GM18867 (cell line): ENCODE measurements around the gene TAF1B.
"Not testable (repeated sequence)": the region's sequence is repeated elsewhere in the genome, so short reads cannot be mapped to it uniquely, and the experiment has no call there.

ENCODE experiments used
- ATAC-seq: cut with Tn5 transposase; IDR thresholded peaks from one replicate; pipeline ENCODE4 v1.9.1; 2021; ENCODE audit warnings: mild to moderate bottlenecking, moderate library complexity; ENCODE audit not compliant: unreplicated experiment

The TAF1B gene

DNA sequence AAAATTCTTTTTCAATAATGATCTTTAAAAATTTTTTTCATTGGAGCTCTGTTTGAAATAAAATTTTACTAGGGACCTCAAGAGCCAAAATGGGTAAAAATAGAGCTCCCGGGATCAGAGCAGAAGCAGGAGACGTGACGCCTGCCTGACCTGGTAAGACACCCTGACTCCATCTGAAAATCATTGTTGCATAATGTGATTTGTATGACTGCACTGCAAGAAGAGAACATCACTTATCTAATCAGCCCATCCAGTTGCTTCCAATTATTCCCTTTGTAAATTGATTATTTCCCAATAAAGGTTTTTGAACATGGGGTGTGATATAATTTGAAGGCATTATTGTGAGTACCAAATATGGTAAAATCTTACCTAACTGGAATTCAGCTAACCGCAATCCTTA is 17.1 kb upstream of the TAF1B start:
- ATAC-seq, result no peak

GRCh38 chr2:9830685-9831410 is 12.4 kb upstream of the TAF1B start:
- no peak for ATAC-seq

DNA sequence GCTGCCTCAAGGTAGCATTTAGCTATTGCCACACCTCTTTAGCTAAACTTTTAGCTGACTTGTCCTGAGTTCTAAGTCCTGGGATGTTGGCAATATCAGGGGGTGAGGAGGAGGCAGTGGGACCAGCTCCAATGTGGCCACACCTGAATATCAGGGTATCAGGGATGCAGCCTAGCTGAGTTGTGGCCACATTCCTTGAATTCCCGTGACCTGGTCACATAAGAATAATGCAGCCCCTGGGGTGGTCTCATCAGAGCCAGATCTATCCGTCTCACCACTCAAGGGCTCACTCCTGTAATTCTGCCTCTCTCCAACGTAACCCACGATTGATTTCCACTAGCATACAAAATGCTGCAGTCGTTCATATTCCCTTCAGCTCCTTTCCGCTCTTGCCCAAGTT is 11.6 kb upstream of the TAF1B start:
- ATAC-seq, result no peak

- no peak for ATAC-seq
These were observed 10.7 kb upstream of the TAF1B start for GRCh38 chr2:9832586-9832985.

DNA sequence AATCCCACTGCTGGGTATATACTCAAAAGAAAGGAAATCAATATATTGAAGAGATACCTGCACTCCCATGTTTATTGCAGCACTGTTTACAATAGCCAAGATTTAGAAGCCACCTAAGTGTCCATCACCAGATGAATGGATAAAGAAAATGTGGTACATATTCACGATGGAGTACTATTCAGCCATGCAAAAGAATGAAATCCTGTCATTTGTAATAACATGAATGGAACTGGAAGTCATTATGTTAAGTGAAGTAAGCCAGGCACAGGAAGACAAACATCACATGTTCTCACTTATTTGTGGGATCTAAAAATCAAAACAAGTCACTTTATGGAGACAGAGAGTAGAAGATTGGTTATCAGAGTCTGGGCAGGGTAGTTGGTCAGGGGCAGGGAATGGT is 8.2 kb upstream of the TAF1B start:
- not testable (repeated sequence) for ATAC-seq

DNA sequence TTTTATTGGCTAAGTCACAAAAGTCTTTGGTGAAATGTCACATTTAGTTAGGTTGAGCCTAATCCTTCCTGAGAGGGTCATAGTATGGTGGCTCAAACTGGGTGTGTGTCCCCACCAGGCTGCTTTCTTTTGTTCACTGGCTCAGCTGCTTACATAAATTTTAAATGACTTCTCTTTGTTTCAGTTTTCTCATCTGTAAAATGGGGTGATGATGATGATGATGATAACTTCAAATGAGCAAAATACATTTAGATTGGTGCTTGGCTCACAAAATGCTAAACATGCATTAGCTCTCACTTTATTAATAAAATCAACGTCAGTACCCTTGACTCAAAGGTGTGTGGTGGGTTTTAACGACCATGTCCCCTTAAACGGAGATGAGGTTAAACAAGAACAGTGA is 7.2 kb upstream of the TAF1B start:
- no peak for ATAC-seq

DNA sequence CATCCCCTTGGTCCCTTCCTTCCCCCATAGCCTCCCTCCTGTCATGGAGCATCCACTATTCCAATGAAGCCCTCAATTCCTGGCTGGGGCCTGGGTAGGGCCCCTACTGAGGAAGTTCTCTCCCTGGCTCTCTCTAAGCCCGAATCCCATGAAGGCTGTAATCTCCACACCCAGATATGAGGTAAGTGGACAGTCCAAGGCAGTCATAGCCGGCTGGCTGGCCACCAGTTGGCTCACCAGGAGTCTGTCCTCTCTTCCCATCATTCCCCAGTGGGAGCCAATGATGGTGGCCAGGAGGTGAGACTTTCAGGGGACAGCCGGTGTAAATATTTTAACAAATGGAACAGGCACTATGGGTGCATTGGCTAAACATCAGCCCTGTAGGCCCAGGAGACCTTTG is 6.8 kb upstream of the TAF1B start:
- no peak for ATAC-seq

GRCh38 chr2:9837451-9837850 is 5.8 kb upstream of the TAF1B start:
- ATAC-seq, result no peak

- no peak for ATAC-seq
These were observed 4.9 kb upstream of the TAF1B start for GRCh38 chr2:9838391-9838790.

- ATAC-seq, result no peak
These were observed 616 bp upstream of the TAF1B start for GRCh38 chr2:9842487-9843228.

- no peak for ATAC-seq
These were observed 786 bp downstream of the TAF1B start for GRCh38 chr2:9844036-9844483.

DNA sequence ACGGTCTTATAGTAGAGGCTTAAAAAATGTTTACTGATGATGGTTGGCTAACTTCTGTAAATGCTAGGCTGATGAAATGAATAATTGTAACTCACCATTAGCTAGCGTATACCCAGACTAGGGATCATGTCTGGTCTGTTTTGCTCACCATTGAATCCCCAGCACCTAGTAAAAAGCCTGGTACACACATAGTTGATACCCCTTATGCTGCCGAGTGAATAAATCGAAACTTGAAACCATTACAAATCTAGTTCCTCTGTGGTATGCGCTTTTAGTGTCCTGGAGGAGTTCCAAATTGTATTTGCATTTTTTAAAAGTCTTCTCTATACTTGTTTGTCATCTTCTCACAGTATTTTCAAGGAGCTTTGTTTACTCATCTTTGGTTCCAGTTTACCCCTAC is 1.3 kb downstream of the TAF1B start:
- ATAC-seq, result peak; percentile 41

- no peak for ATAC-seq
These were observed 3.3 kb downstream of the TAF1B start for GRCh38 chr2:9846554-9846953.

DNA sequence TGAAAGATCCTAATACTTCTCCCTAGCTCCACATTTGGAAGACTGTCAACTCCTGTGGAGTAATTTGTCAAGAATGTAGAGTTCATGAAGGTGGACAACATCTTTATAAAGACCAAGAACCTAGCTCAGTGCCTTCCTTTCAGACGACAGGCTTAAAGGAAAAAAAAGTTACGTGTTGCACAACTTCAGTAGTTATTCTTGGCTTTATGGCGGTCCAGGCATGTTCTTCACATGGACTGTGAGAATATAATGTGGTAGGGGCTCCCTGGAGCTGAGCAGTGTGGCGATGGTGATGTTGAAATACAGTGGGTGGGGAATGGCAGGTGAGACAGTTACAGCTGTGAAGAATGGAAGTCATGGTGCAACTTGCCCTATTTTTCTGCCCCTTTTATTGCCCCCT is 3.9 kb downstream of the TAF1B start:
- ATAC-seq, result no peak

DNA sequence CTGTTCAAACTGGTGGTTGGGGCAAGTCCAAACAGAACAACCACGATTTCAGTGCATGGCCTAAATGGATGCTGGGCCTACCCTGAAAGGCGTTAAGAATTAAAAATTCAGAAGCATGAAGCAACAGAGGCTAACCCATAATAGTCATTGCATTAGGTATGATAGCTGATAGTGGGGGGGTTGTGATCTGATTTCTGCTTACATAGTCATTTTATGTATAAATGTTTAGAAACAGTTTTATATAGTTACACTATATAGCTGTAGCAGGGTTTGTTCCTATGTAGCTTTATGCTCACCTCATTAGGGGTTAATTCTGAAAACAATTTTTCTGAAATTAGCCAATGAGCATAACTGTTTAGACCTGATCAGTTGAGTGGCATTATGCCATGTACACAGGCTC is 9.6 kb downstream of the TAF1B start:
- no peak for ATAC-seq

DNA sequence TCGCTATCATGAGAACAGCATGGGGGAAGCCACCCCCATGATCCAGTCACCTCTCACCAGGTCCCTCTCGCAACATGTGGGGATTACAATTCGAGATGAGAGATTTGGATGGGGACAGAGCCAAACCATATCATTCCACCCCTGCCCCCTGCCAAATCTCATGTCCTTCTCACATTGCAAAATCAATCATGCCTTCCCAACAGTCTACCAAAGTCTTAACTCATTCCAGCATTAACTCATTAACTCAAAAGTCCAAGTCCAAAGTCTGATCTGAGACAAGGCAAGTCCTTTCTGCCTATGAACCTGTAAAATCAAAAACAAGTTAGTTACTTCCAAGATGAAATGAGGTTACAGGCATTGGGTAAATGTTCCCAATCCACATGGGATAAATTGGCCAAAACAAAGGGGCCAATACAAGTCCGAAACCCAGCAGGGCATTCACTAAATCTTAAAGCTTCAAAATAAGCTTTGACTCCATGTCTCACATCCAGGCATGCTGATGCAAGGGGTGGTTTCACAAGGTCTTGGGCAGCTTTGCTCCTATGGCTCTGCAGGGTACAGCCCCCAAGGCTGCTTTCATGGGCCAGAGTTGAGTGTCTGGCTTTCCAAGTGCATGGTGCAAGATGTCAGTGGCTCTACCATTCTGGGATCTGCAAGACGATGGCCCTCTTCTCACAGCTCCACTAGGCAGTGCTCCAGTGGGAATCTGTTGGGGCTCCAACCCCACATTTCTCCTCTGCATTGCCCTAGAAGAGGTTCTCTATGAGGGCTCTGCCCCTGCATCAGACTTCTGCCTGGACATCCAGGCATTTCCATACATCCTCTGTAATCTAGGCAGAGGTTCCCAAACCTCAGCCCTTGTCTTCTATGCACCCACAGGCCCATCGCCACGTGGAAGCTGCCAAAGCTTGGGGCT is 14.8 kb downstream of the TAF1B start:
- no peak for ATAC-seq

- ATAC-seq, result no peak
These were observed 15.4 kb downstream of the TAF1B start for GRCh38 chr2:9858730-9859068.

DNA sequence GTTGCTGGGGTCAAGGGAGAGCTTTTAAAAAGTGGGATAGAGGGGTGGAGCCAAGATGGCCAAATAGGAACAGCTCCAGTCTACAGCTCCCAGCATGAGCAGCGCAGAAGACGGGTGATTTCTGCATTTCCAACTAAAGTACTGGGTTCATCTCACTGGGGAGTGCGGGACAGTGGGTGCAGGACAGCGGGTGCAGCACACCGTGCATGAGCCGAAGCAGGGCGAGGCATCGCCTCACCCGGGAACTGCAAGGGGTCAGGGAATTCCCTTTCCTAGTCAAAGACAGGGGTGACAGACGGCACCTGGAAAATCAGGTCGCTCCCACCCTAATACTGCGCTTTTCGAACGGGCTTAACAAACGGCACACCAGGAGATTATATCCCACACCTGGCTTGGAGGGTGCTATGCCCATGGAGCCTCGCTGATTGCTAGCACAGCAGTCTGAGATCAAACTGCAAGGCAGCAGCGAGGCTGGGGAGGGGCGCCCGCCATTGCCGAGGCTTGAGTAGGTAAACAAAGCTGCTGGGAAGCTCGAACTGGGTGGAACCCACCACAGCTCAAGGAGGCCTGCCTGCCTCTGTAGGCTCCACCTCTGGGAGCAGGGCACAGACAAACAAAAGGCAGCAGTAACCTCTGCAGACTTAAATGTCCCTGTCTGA is 17.8 kb downstream of the TAF1B start:
- ATAC-seq, result not testable (repeated sequence)

- no peak for ATAC-seq
These were observed 24.6 kb downstream of the TAF1B start for GRCh38 chr2:9867881-9868280.

GRCh38 chr2:9873337-9873736 is 30.1 kb downstream of the TAF1B start:
- ATAC-seq, result no peak

GRCh38 chr2:9877026-9877425 is 33.8 kb downstream of the TAF1B start:
- no peak for ATAC-seq
